IPS-NIHi7 (cell line): ENCODE results near the gene CADPS2.

Experiments
- DNase-seq: peaks from one replicate; pipeline ENCODE4 v3.0.0; 2012; ENCODE audit warnings: mixed read lengths; ENCODE audit errors: extremely low spot score

CADPS2 gene

GRCh38 chr7:122453432-122453831 is 432.8 kb downstream of the CADPS2 start:
- DNase-seq = no peak

- no peak for DNase-seq
Observed at GRCh38 chr7:122448893-122449589, 437.2 kb downstream of the CADPS2 start.

GRCh38 chr7:122442929-122443328 is 443.3 kb downstream of the CADPS2 start:
- DNase-seq = no peak

GRCh38 chr7:122438492-122438891 is 447.8 kb downstream of the CADPS2 start:
- no peak for DNase-seq

GRCh38 chr7:122438006-122438405 is 448.3 kb downstream of the CADPS2 start:
- DNase-seq = no peak

- no peak for DNase-seq
Observed at GRCh38 chr7:122433765-122434164, 452.5 kb downstream of the CADPS2 start.

GRCh38 chr7:122430710-122431109 is 455.6 kb downstream of the CADPS2 start:
- no peak for DNase-seq

- DNase-seq = no peak
Observed at GRCh38 chr7:122429926-122430325, 456.3 kb downstream of the CADPS2 start.

GRCh38 chr7:122425731-122426130 is 460.5 kb downstream of the CADPS2 start:
- DNase-seq = no peak

- no peak for DNase-seq
Observed at GRCh38 chr7:122423591-122423990, 462.7 kb downstream of the CADPS2 start.

- no peak for DNase-seq
Observed at GRCh38 chr7:122416336-122416735, 469.9 kb downstream of the CADPS2 start.

- DNase-seq = no peak
Observed at GRCh38 chr7:122415510-122415909, 470.8 kb downstream of the CADPS2 start.

- DNase-seq = no peak
Observed at GRCh38 chr7:122413339-122413738, 472.9 kb downstream of the CADPS2 start.

GRCh38 chr7:122412883-122413282 is 473.4 kb downstream of the CADPS2 start:
- no peak for DNase-seq

GRCh38 chr7:122412441-122412840 is 473.8 kb downstream of the CADPS2 start:
- no peak for DNase-seq

- DNase-seq = no peak
Observed at GRCh38 chr7:122407195-122407594, 479.1 kb downstream of the CADPS2 start.

- DNase-seq = no peak
Observed at GRCh38 chr7:122403113-122403512, 483.1 kb downstream of the CADPS2 start.

GRCh38 chr7:122402235-122402634 is 484.0 kb downstream of the CADPS2 start:
- peak; percentile 52 for DNase-seq

GRCh38 chr7:122397381-122397780 is 488.9 kb downstream of the CADPS2 start:
- DNase-seq = no peak

GRCh38 chr7:122394512-122394911 is 491.7 kb downstream of the CADPS2 start:
- no peak for DNase-seq

GRCh38 chr7:122384528-122384927 is 501.7 kb downstream of the CADPS2 start:
- no peak for DNase-seq

GRCh38 chr7:122383934-122384333 is 502.3 kb downstream of the CADPS2 start:
- no peak for DNase-seq

GRCh38 chr7:122380992-122381391 is 505.3 kb downstream of the CADPS2 start:
- DNase-seq = no peak

GRCh38 chr7:122379491-122379890 is 506.8 kb downstream of the CADPS2 start:
- DNase-seq = no peak
